ENCODE measurements around the gene SFXN1. TPM values are rescaled to one million over a fixed set of nuclear protein-coding genes. Genes with fewer than 3 reads are reported as not detected.

The SFXN1 gene
- total and polyA plus RNA-seq, 7 donors, result 18.1 to 68.0 (median 22.8) TPM

DNA sequence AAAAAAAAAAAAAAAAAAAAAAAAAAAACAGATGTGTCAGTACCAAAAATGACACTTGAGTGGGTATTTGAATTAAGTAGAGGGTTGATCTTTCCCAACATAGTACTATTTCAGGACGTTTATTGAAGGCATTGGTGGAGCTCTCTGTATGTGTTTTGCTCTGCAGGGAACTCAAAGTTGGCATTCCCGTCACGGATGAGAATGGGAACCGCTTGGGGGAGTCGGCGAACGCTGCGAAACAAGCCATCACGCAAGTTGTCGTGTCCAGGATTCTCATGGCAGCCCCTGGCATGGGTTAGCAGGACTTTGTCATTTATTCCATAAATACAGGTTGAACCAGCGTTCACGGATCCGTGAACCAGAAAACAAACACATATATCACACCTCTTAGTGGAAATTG is 34.9 kb downstream of the SFXN1 start:
- 95 to 96% methylated on average over 13 of the region's 13 CpGs for WGBS, 2 donors
- intact Hi-C loops (cut with DNase I), result no loop called here
- no peaks in the 10 kb centered on the region for H3K9me3 ChIP-seq
- H3K27ac ChIP-seq, result no peak overlapping the region
- no peaks in the 10 kb centered on the region for H3K4me1 ChIP-seq
- peaks cover 24 to 95% (median 59%) of the 10 kb centered on the region in 4 donors for H3K36me3 ChIP-seq
- TF ChIP-seq CTCF (IDR thresholded peaks at IDR 0.05) (no peak), POLR2A (IDR thresholded peaks at IDR 0.05) (no peak), POLR2AphosphoS5 (IDR thresholded peaks at IDR 0.05) (no peak), EP300 (IDR thresholded peaks at IDR 0.05) (no peak)
- no peaks in the 10 kb centered on the region for H3K27me3 ChIP-seq
- DNase-seq, result no peak
- no peak overlapping the region for H3K4me3 ChIP-seq

- H3K36me3 ChIP-seq, result peaks cover 24 to 98% (median 63%) of the 10 kb centered on the region in 4 donors
- no peak overlapping the region for H3K27ac ChIP-seq
- intact Hi-C loops (cut with DNase I), result no loop called here
- H3K4me1 ChIP-seq, result no peaks in the 10 kb centered on the region
- no peak for TF ChIP-seq POLR2A (IDR thresholded peaks at IDR 0.05)
- no peak for TF ChIP-seq POLR2AphosphoS5 (IDR thresholded peaks at IDR 0.05)
- TF ChIP-seq CTCF (IDR thresholded peaks at IDR 0.05), result no peak
- no peak for TF ChIP-seq EP300 (IDR thresholded peaks at IDR 0.05)
- WGBS, 2 donors, result 88 to 93% methylated on average over 7 of the region's 7 CpGs
- no peaks in the 10 kb centered on the region for H3K9me3 ChIP-seq
- H3K4me3 ChIP-seq, result no peak overlapping the region
- DNase-seq, result no peak
- no peaks in the 10 kb centered on the region for H3K27me3 ChIP-seq
Measured at GRCh38 chr5:175513726-175514125, 35.4 kb downstream of the SFXN1 start.

DNA sequence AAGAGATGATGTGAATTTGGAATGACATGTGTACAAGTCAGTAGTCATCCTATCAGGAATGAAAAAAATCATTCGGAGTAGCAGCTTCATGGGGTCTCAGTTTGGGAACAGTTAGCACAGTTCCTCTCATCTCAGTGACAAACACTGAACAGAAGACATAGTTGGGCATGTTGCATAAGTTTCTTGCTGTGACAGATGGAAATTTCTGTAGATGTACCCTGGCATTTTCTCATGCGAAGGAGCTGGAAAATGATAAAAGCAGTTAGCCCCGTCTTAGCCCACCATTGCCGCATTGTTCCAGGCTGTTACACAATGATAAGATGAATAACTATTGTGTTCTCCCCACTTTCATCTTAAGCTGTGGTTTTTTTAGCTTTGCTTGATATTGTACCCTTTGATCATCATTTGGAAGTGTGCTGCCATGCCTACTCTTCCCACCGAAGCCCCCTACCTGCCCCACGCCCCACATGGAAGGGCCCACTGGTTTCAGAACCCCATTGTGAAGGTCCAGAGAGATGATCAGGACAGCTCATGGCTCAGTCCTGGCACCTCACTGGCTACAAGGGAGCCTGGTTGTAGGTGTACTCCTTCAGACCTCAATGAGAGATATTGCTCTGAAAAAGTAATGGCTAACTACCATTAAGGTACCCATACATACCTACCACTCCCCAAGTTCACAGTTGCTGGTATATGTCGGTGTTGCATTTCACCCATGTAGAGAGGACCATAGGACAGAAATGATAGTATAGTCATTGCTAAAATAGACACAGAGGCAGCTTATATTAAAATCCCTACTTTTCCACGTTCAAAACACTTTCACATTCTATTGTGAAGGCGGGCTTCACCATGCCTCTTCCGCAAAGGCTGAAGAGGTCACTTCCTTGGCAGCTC is 38.8 kb downstream of the SFXN1 start:
- Histone ChIP-seq H3K36me3 (peaks cover 21 to 96% (median 49%) of the 10 kb centered on the region in 4 donors), H3K4me1 (no peaks in the 10 kb centered on the region), H3K4me3 (no peak overlapping the region), H3K27ac (no peak overlapping the region), H3K9me3 (no peaks in the 10 kb centered on the region), H3K27me3 (no peaks in the 10 kb centered on the region)
- TF ChIP-seq EP300 (IDR thresholded peaks at IDR 0.05), result no peak
- TF ChIP-seq CTCF (IDR thresholded peaks at IDR 0.05), result no peak
- no peak for TF ChIP-seq POLR2A (IDR thresholded peaks at IDR 0.05)
- no peak for TF ChIP-seq POLR2AphosphoS5 (IDR thresholded peaks at IDR 0.05)
- 90 to 91% methylated on average over 10 of the region's 10 CpGs for WGBS, 2 donors
- DNase-seq, result no peak
- intact Hi-C loops (cut with DNase I), result no loop called here

GRCh38 chr5:175517824-175518450 is 39.6 kb downstream of the SFXN1 start:
- no peak for TF ChIP-seq POLR2AphosphoS5 (IDR thresholded peaks at IDR 0.05)

GRCh38 chr5:175519006-175519405 is 40.6 kb downstream of the SFXN1 start:
- no peak for TF ChIP-seq POLR2AphosphoS5 (IDR thresholded peaks at IDR 0.05)
- no peak for TF ChIP-seq POLR2A (IDR thresholded peaks at IDR 0.05)
- TF ChIP-seq EP300 (IDR thresholded peaks at IDR 0.05), result no peak
- no peak for TF ChIP-seq CTCF (IDR thresholded peaks at IDR 0.05)

More at GRCh38 chr5:175517824-175518450, 39.6 kb downstream of the SFXN1 start:
- no peak overlapping the region for H3K27ac ChIP-seq
- no peaks in the 10 kb centered on the region for H3K27me3 ChIP-seq
- no peak for DNase-seq
- H3K9me3 ChIP-seq, result no peaks in the 10 kb centered on the region
- no peak overlapping the region for H3K4me3 ChIP-seq
- 86 to 91% methylated on average over 7 of the region's 7 CpGs for WGBS, 2 donors
- intact Hi-C loops (cut with DNase I), result no loop called here
- no peaks in the 10 kb centered on the region for H3K4me1 ChIP-seq
- H3K36me3 ChIP-seq, result peaks cover 22 to 96% (median 47%) of the 10 kb centered on the region in 4 donors

More at GRCh38 chr5:175519006-175519405, 40.6 kb downstream of the SFXN1 start:
- no peaks in the 10 kb centered on the region for H3K4me1 ChIP-seq
- no peak overlapping the region for H3K4me3 ChIP-seq
- DNase-seq, result no peak
- H3K27ac ChIP-seq, result no peak overlapping the region
- 88 to 91% methylated on average over 2 of the region's 2 CpGs for WGBS, 2 donors
- no peaks in the 10 kb centered on the region for H3K9me3 ChIP-seq
- peaks cover 15 to 90% (median 39%) of the 10 kb centered on the region in 4 donors for H3K36me3 ChIP-seq
- intact Hi-C loops (cut with DNase I), result no loop called here
- H3K27me3 ChIP-seq, result no peaks in the 10 kb centered on the region
